ENCODE measurements around the gene SLC39A7. TPM values are rescaled to one million over a fixed set of nuclear protein-coding genes. Genes with fewer than 3 reads are reported as not detected.

SLC39A7 gene
- total and polyA plus RNA-seq, 2 of the 13 experiments (the other 11 are each of a cell fraction or from before 2014, with no cell fraction given): 142 to 229 TPM

- TF ChIP-seq, protein P1, sequence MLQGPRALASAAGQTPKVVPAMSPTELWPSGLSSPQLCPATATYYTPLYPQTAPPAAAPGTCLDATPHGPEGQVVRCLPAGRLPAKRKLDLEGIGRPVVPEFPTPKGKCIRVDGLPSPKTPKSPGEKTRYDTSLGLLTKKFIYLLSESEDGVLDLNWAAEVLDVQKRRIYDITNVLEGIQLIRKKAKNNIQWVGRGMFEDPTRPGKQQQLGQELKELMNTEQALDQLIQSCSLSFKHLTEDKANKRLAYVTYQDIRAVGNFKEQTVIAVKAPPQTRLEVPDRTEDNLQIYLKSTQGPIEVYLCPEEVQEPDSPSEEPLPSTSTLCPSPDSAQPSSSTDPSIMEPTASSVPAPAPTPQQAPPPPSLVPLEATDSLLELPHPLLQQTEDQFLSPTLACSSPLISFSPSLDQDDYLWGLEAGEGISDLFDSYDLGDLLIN (CRISPR knock-in tag; IDR thresholded peaks at IDR 0.05; ENCODE audit: borderline replicate concordance): no peak
- TF ChIP-seq ERF (CRISPR knock-in tag; IDR thresholded peaks at IDR 0.05) (no peak), ZBTB39 (CRISPR knock-in tag; IDR thresholded peaks at IDR 0.05) (no peak), RNF2 (conservative IDR thresholded peaks at IDR 0.05; ENCODE audit: low read depth) (no peak), PRMT3 (CRISPR knock-in tag; IDR thresholded peaks at IDR 0.05; ENCODE audit: borderline replicate concordance, low read depth) (no peak), ZNF772 (CRISPR knock-in tag; IDR thresholded peaks at IDR 0.05) (no peak), AGO1 (IDR thresholded peaks at IDR 0.05; ENCODE audit: low read depth, low read length, poor library complexity, severe bottlenecking) (no peak), ZNF737 (CRISPR knock-in tag; IDR thresholded peaks at IDR 0.05; ENCODE audit: borderline replicate concordance) (no peak), PHF5A (CRISPR knock-in tag; IDR thresholded peaks at IDR 0.05; ENCODE audit: low read depth, unreplicated experiment) (no peak), NCOA2 (CRISPR knock-in tag; IDR thresholded peaks at IDR 0.05) (no peak), ZNF749 (CRISPR knock-in tag; IDR thresholded peaks at IDR 0.05; ENCODE audit: borderline replicate concordance) (no peak), ZNF740 (CRISPR knock-in tag; IDR thresholded peaks at IDR 0.05) (no peak)
- TF ChIP-seq, protein P2, sequence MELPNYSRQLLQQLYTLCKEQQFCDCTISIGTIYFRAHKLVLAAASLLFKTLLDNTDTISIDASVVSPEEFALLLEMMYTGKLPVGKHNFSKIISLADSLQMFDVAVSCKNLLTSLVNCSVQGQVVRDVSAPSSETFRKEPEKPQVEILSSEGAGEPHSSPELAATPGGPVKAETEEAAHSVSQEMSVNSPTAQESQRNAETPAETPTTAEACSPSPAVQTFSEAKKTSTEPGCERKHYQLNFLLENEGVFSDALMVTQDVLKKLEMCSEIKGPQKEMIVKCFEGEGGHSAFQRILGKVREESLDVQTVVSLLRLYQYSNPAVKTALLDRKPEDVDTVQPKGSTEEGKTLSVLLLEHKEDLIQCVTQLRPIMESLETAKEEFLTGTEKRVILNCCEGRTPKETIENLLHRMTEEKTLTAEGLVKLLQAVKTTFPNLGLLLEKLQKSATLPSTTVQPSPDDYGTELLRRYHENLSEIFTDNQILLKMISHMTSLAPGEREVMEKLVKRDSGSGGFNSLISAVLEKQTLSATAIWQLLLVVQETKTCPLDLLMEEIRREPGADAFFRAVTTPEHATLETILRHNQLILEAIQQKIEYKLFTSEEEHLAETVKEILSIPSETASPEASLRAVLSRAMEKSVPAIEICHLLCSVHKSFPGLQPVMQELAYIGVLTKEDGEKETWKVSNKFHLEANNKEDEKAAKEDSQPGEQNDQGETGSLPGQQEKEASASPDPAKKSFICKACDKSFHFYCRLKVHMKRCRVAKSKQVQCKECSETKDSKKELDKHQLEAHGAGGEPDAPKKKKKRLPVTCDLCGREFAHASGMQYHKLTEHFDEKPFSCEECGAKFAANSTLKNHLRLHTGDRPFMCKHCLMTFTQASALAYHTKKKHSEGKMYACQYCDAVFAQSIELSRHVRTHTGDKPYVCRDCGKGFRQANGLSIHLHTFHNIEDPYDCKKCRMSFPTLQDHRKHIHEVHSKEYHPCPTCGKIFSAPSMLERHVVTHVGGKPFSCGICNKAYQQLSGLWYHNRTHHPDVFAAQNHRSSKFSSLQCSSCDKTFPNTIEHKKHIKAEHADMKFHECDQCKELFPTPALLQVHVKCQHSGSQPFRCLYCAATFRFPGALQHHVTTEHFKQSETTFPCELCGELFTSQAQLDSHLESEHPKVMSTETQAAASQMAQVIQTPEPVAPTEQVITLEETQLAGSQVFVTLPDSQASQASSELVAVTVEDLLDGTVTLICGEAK (IDR thresholded peaks at IDR 0.05): no peak
- TF ChIP-seq, protein P2 (CRISPR knock-in tag; IDR thresholded peaks at IDR 0.05): no peak
These were observed 12.1 kb downstream of the SLC39A7 start (continued) for GRCh38 chr6:33212857-33213165.
